Cortex of kidney (tissue), 1 donor: ENCODE data around the gene PTGR1.
"Not testable (repeated sequence)": the region's sequence is repeated elsewhere in the genome, so short reads cannot be mapped to it uniquely, and the experiment has no call there.

Experiments
- DNase-seq: peaks from one replicate; lab custom pipeline; 2025; lab: John Stamatoyannopoulos, UW

Gene PTGR1

GRCh38 chr9:111599092-111599954 is at the start of gene PTGR1:
TSS of gene PTGR1 (minus strand) at chr9:111599647. CDS start at chr9:111597422, 2,225 bp downstream.
- peak; percentile 36 for DNase-seq

- no peak for DNase-seq
Measured at GRCh38 chr9:111649016-111649415, 49.6 kb upstream of the PTGR1 start.

- no peak for DNase-seq
Measured at GRCh38 chr9:111648066-111648465, 48.6 kb upstream of the PTGR1 start.

- no peak for DNase-seq
Measured at GRCh38 chr9:111646417-111646816, 47.0 kb upstream of the PTGR1 start.

- DNase-seq = no peak
Measured at GRCh38 chr9:111645806-111646205, 46.4 kb upstream of the PTGR1 start.

- no peak for DNase-seq
Measured at GRCh38 chr9:111644195-111644772, 44.8 kb upstream of the PTGR1 start.

GRCh38 chr9:111637421-111637950 is 38.0 kb upstream of the PTGR1 start:
- DNase-seq = no peak

- no peak for DNase-seq
Measured at GRCh38 chr9:111634860-111635259, 35.4 kb upstream of the PTGR1 start.

GRCh38 chr9:111633389-111633736 is 33.9 kb upstream of the PTGR1 start:
- DNase-seq = no peak

- no peak for DNase-seq
Measured at GRCh38 chr9:111632695-111633388, 33.4 kb upstream of the PTGR1 start.

GRCh38 chr9:111632060-111632459 is 32.6 kb upstream of the PTGR1 start:
- no peak for DNase-seq

GRCh38 chr9:111631214-111631971 is 31.9 kb upstream of the PTGR1 start, which contains the start of gene DNAJC25:
TSS of gene DNAJC25 (plus strand) at chr9:111631334. CDS start at chr9:111631408, 74 bp downstream.
- peak; percentile 15 for DNase-seq

GRCh38 chr9:111630964-111631213 is 31.4 kb upstream of the PTGR1 start:
- DNase-seq = no peak

GRCh38 chr9:111630182-111630963 is 30.9 kb upstream of the PTGR1 start:
- no peak for DNase-seq

GRCh38 chr9:111628411-111628810 is 29.0 kb upstream of the PTGR1 start:
- no peak for DNase-seq

- no peak for DNase-seq
Measured at GRCh38 chr9:111627260-111627963, 28.0 kb upstream of the PTGR1 start.

- DNase-seq = no peak
Measured at GRCh38 chr9:111622626-111623025, 23.2 kb upstream of the PTGR1 start.

GRCh38 chr9:111621895-111622480 is 22.5 kb upstream of the PTGR1 start:
- no peak for DNase-seq

GRCh38 chr9:111617349-111617748 is 17.9 kb upstream of the PTGR1 start:
- DNase-seq = not testable (repeated sequence)

- DNase-seq = no peak
Measured at GRCh38 chr9:111615928-111616327, 16.5 kb upstream of the PTGR1 start.
